HCT116 (cell line): ENCODE results near the gene LASP1NB.

ENCODE experiments used
- ATAC-seq: fragments of 200-7000 bp; cut with Tn5 transposase; 2 replicates; pipeline ENCODE4 v1.9.1; 2020; ENCODE audit warnings: mild to moderate bottlenecking, moderate library complexity
- BruUV-seq: library from RNA; stranded (reverse); fragments of 400-500 nt; replicated peaks from 2 replicates; lab custom pipeline; 2021; lab: Mats Ljungman, UMichigan
- CTCF ChIA-PET: fragments of 300-600 bp; sonication (Branson Sonifier 250); formaldehyde crosslinking; loops from one replicate; lab custom pipeline; 2021; ENCODE audit warnings: antibody characterized with exemption; lab: Charles Lee
- POLR2A ChIA-PET: fragments of 300-600, 350-600 bp; sonication (Branson Sonifier 250); formaldehyde crosslinking; loops from one replicate; lab custom pipeline; 2021; ENCODE audit warnings: antibody characterized with exemption; lab: Charles Lee
- RAD21 ChIA-PET, 2 experiments: fragments of 300-600 bp; sonication (Branson Sonifier 250); formaldehyde crosslinking; loops; one replicate each; lab custom pipeline; 2023; ENCODE audit warnings: low total read pairs in 2 of 2; ENCODE audit not compliant: uncharacterized antibody in 2 of 2, unreplicated experiment in 2 of 2, low non-redundant PET in 1 of 2; lab: Charles Lee
- DNase-seq: peaks from one replicate; pipeline ENCODE4 v3.0.0-alpha.2; 2010; ENCODE audit warnings: low read depth, low spot score
- H2AFZ ChIP-seq: fragments of 200-600 bp; shearing (Covaris generic), sonication (generic); 2 replicates; pipeline ENCODE4 v1.6.1; 2017; ENCODE audit warnings: low read depth, mixed run types, mixed read lengths, antibody characterized with exemption, low read length; ENCODE audit not compliant: poor library complexity, severe bottlenecking
- H3K27ac ChIP-seq: 2 replicates; pipeline ENCODE4 v1.5.1; 2012; ENCODE audit warnings: low read depth, low read length
- H3K27me3 ChIP-seq: fragments of 200-600 bp; sonication (generic); 2 replicates; pipeline ENCODE4 v1.6.1; 2016; ENCODE audit warnings: mixed run types, low read length, mixed read lengths; ENCODE audit not compliant: insufficient read depth
- H3K36me3 ChIP-seq, 2 experiments: fragments of 200-500 bp in 1 of 2; fragments of 200-600 bp in 1 of 2; sonication (Bioruptor generic) in 1 of 2; sonication (generic) in 1 of 2; 2 replicates each; pipeline versions ENCODE4 v1.5.1 to v1.6.1; 2014 to 2016; ENCODE audit warnings: low read length in 2 of 2, inconsistent platforms in 1 of 2, mixed read lengths in 1 of 2, mixed run types in 1 of 2; ENCODE audit not compliant: insufficient read depth in 2 of 2, control insufficient read depth in 1 of 2
- H3K4me1 ChIP-seq, 2 experiments: fragments of 200-600 bp in 1 of 2; sonication (generic) in 1 of 2; 2 replicates each; pipeline versions ENCODE4 v1.5.1 to v1.6.1; 2012 to 2017; ENCODE audit warnings: low read length in 2 of 2, inconsistent platforms in 1 of 2, mild to moderate bottlenecking in 1 of 2, mixed read lengths in 1 of 2, mixed run types in 1 of 2, moderate library complexity in 1 of 2; ENCODE audit not compliant: insufficient read depth in 2 of 2, control insufficient read depth in 1 of 2
- H3K4me2 ChIP-seq: fragments of 200-600 bp; sonication (generic); 2 replicates; pipeline ENCODE4 v1.6.1; 2017; ENCODE audit warnings: mixed run types, low read length, mixed read lengths
- H3K4me3 ChIP-seq, 2 experiments: fragments of 200-600 bp in 1 of 2; sonication (generic) in 1 of 2; replicated peaks in 1 of 2; 2 replicates each; pipeline ENCODE4 v1.5.1; 2011 to 2016; ENCODE audit warnings: low read length in 2 of 2, control low read depth in 1 of 2, low read depth in 1 of 2, mild to moderate bottlenecking in 1 of 2, mixed read lengths in 1 of 2, mixed run types in 1 of 2
- H3K79me2 ChIP-seq: fragments of 200-600 bp; sonication (generic); 2 replicates; pipeline ENCODE4 v1.6.1; 2017; ENCODE audit warnings: mild to moderate bottlenecking, mixed run types, low read length, moderate library complexity, mixed read lengths; ENCODE audit not compliant: insufficient read depth
- H3K9ac ChIP-seq: fragments of 200-600 bp; sonication (generic); 2 replicates; pipeline ENCODE4 v1.6.1; 2016; ENCODE audit warnings: low read length, mixed read lengths
- H3K9me2 ChIP-seq: fragments of 200-600 bp; sonication (generic), shearing (Covaris generic); 2 replicates; pipeline ENCODE4 v1.6.1; 2017; ENCODE audit warnings: mixed run types, mild to moderate bottlenecking, moderate library complexity; ENCODE audit not compliant: insufficient read depth
- H3K9me3 ChIP-seq, 2 experiments: fragments of 200-500 bp in 1 of 2; fragments of 200-600 bp in 1 of 2; sonication (Bioruptor generic) in 1 of 2; sonication (generic) in 1 of 2; 2 replicates each; pipeline ENCODE4 v1.6.1; 2014 to 2017; ENCODE audit warnings: low read length in 2 of 2, mixed read lengths in 2 of 2, inconsistent platforms in 1 of 2, low read depth in 1 of 2, mild to moderate bottlenecking in 1 of 2, mixed run types in 1 of 2, moderate library complexity in 1 of 2; ENCODE audit not compliant: control insufficient read depth in 1 of 2, insufficient read depth in 1 of 2
- H4K20me1 ChIP-seq: fragments of 200-600 bp; sonication (generic), shearing (Covaris generic); 2 replicates; pipeline ENCODE4 v1.6.1; 2017; ENCODE audit warnings: mixed run types, mild to moderate bottlenecking, moderate library complexity; ENCODE audit not compliant: insufficient read depth
- ATF3 ChIP-seq: IDR thresholded peaks from 2 replicates; pipeline ENCODE4 v1.6.1; 2012
- CBX3 ChIP-seq: IDR thresholded peaks from 2 replicates; pipeline ENCODE4 v1.6.1; 2012; ENCODE audit warnings: low read depth
- ELF1 ChIP-seq: IDR thresholded peaks from 2 replicates; pipeline ENCODE4 v1.6.1; 2012; ENCODE audit warnings: low read depth, borderline replicate concordance
- EZH2 ChIP-seq: fragments of 200-600 bp; sonication (generic); IDR thresholded peaks from 2 replicates; pipeline ENCODE4 v1.6.1; 2017; ENCODE audit warnings: antibody characterized with exemption, mixed run types
- EZH2phosphoT487 ChIP-seq: fragments of 200-600 bp; IDR thresholded peaks from 2 replicates; pipeline ENCODE4 v1.6.1; 2018; ENCODE audit warnings: antibody characterized with exemption, borderline replicate concordance
- JUND ChIP-seq: IDR thresholded peaks from 2 replicates; pipeline ENCODE4 v1.6.1; 2012
- MAX ChIP-seq: IDR thresholded peaks from 2 replicates; pipeline ENCODE4 v1.6.1; 2012
- POLR2A ChIP-seq: IDR thresholded peaks from 2 replicates; pipeline ENCODE4 v1.7.0; 2011; ENCODE audit warnings: borderline replicate concordance; ENCODE audit not compliant: insufficient read depth, insufficient read length; ENCODE audit errors: extremely low read depth
- RAD21 ChIP-seq: IDR thresholded peaks from 2 replicates; pipeline ENCODE4 v1.6.1; 2012; ENCODE audit warnings: low read depth, mild to moderate bottlenecking
- SRF ChIP-seq: IDR thresholded peaks from 2 replicates; pipeline ENCODE4 v1.6.1; 2012; ENCODE audit warnings: low read depth
- TCF7L2 ChIP-seq: IDR thresholded peaks from 2 replicates; pipeline ENCODE4 v1.7.0; 2011; ENCODE audit warnings: borderline replicate concordance, inconsistent platforms; ENCODE audit not compliant: insufficient read depth, insufficient read length; ENCODE audit errors: extremely low read depth
- YY1 ChIP-seq: IDR thresholded peaks from 2 replicates; pipeline ENCODE4 v1.6.1; 2011; ENCODE audit warnings: low read length, low read depth, moderate library complexity, mild to moderate bottlenecking; ENCODE audit not compliant: insufficient replicate concordance; ENCODE audit errors: extremely low read depth
- ZNF274 ChIP-seq: fragments of 200-500 bp; sonication (Bioruptor generic); IDR thresholded peaks from 2 replicates; pipeline ENCODE4 v1.6.1; 2014; ENCODE audit warnings: mild to moderate bottlenecking, low read depth, low read length, inconsistent platforms
- intact Hi-C: fragments of 100-400 bp; cut with micrococcal nuclease; formaldehyde crosslinking; loops from 2 replicates; pipeline ENCODE4 v1.10.0; 2022

LASP1NB gene

GRCh38 chr17:38940404-38940803 is 15.0 kb downstream of the LASP1NB start:
- Histone ChIP-seq H3K9me2 (no peaks in the 10 kb centered on the region), H3K36me3 (no peaks in the 10 kb centered on the region), H3K27ac (no peak overlapping the region), H3K4me3 (no peak overlapping the region), H4K20me1 (no peaks in the 10 kb centered on the region), H2AFZ (no peak overlapping the region), H3K79me2 (no peaks in the 10 kb centered on the region), H3K27me3 (no peaks in the 10 kb centered on the region; the same call in 1 of the 2 replicates), H3K9me3 (no peaks in the 10 kb centered on the region), H3K4me1 (no peaks in the 10 kb centered on the region), H3K4me2 (no peak overlapping the region), H3K9ac (no peak overlapping the region)
- DNase-seq = no peak
- no peak for TF ChIP-seq RAD21
- TF ChIP-seq EZH2 = no peak
- TF ChIP-seq SRF = no peak
- TF ChIP-seq TCF7L2 = no peak
- no peak for TF ChIP-seq ZNF274
- TF ChIP-seq MAX = no peak
- no peak for TF ChIP-seq ELF1
- no peak for TF ChIP-seq YY1
- no peak for TF ChIP-seq EZH2phosphoT487
- no peak for TF ChIP-seq POLR2A
- ATAC-seq = no peak
- intact Hi-C loops = no loop called here
- BruUV-seq = no TSS peak
- ChIA-PET CTCF (interaction anchor here (0.6 kb wide), 1 partner anchor 8 kb away, joined by 3 read pairs; no protein-coding TSS in a partner anchor), POLR2A (interaction anchor here (0.6 kb wide), 1 partner anchor 320 kb away, joined by 4 read pairs; no protein-coding TSS in a partner anchor), RAD21 (no interaction called here)

GRCh38 chr17:38942696-38943334 is 17.4 kb downstream of the LASP1NB start:
- Histone ChIP-seq H4K20me1 (no peaks in the 10 kb centered on the region), H2AFZ (peak overlapping the region; percentile 41), H3K36me3 (no peaks in the 10 kb centered on the region), H3K9me2 (no peaks in the 10 kb centered on the region), H3K27me3 (no peaks in the 10 kb centered on the region), H3K27ac (no peak overlapping the region), H3K9me3 (no peaks in the 10 kb centered on the region), H3K4me1 (no peaks in the 10 kb centered on the region), H3K9ac (no peak overlapping the region), H3K4me2 (no peak overlapping the region), H3K79me2 (no peaks in the 10 kb centered on the region), H3K4me3 (no peak overlapping the region)
- no TSS peak for BruUV-seq
- ATAC-seq (no peak), DNase-seq (no peak)
- POLR2A ChIA-PET = no interaction called here
- intact Hi-C loops = no loop called here
- RAD21 ChIA-PET = no interaction called here
- CTCF ChIA-PET = no interaction called here
- TF ChIP-seq EZH2phosphoT487 (no peak), ATF3 (no peak), RAD21 (no peak), JUND (no peak), SRF (no peak), CBX3 (no peak), ELF1 (no peak), TCF7L2 (no peak), POLR2A (no peak)
